Measurements from ENCODE around the gene PRSS2.
"Not testable (repeated sequence)": the region's sequence is repeated elsewhere in the genome, so short reads cannot be mapped to it uniquely, and the experiment has no call there.

Gene PRSS2

DNA sequence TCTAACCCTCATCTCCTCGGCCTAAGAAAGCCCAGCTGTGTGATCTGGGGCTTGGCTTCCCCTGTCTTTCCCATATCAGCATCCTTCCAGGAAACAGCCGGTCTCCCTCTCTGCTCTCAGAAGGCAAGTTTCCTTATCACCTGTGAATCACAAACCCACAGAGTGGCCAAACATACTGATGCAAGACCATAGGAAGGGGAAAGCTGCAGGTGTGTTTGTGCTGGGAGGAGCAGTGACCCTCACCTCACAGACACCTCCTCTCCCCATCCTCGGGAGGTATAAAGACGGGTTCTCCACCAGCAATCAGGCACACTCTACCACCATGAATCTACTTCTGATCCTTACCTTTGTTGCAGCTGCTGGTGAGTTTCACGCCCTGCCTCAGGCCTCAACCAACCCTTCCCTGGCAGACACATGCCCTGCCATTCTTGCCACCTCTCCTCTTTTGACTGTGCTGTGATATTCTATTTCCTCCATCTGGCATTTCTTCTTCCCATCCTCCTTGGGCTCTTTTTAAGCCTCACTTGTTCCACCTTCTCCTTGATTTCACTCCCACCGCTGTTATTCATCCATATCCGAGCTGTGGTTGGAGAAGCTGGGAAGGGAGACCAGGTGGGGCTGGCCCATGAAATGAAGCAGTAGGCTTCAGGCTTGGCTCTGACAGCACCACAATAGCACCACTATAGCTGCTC, at the start of gene PRSS2:
Gene PRSS2 (plus strand): TSS at position 310 of the 692 bp plus-strand sequence. CDS start 13 bp downstream, at position 323.
- DNase-seq = no peak

DNA sequence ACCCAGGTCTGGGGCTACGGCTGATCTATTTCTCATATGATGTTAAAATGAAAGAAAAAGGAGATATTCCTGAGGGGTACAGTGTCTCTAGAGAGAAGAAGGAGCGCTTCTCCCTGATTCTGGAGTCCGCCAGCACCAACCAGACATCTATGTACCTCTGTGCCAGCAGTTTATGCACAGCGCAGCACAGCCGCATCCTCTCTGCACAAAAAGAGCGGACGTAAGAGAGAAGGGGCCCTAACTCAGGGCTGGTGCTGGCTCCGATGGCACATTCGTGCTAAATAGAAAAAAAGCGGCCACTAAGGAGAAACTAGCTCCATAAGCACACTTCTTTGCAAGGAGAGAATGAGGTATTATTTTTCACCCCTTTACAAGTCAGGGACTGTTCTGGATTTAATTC, 49.8 kb upstream of the PRSS2 start:
- no peak for DNase-seq

DNA sequence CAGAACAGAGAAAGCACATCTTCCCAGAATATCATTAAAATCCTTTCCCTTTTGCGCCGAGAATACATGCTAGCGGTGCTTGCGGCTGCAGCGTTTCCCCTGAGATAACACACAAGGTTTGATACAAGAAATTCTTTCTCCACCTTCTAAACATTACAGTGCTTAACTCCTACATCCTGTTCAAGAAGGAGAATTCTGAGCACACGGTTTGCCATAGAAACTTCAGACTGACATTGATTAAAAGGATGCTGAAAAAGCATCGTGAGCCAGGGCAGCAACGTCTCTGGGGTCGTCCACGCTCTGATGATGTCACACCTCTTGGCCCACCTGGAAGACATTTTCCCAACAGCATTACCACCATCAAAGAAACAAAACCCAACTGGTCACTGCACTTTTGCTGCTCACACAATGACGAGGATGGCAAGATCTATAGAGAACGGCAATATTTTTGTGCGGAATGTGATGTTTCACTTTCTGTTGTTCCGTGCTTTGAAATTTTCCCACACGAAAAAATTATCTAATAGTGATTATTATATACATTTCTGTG, 48.4 kb upstream of the PRSS2 start:
- no peak for DNase-seq

DNA sequence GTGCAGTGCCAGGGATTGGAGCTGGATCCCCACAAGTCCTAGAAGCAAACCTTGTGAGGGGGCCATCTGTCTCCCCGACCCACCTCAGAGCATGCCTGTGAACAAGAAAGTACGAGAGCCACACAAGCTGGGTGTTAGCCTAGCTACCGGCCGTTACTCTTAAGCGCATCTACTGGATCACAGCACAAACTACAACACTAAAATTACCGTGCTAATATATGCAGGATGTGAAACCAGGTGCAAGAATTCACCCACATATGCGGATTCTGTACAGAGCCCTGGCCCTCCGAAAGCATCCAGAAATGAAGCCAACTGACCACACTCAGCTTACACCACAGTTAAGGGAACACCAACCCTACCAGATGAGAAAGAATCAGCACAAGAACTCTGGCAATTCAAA, 37.5 kb upstream of the PRSS2 start:
- DNase-seq = no peak

DNA sequence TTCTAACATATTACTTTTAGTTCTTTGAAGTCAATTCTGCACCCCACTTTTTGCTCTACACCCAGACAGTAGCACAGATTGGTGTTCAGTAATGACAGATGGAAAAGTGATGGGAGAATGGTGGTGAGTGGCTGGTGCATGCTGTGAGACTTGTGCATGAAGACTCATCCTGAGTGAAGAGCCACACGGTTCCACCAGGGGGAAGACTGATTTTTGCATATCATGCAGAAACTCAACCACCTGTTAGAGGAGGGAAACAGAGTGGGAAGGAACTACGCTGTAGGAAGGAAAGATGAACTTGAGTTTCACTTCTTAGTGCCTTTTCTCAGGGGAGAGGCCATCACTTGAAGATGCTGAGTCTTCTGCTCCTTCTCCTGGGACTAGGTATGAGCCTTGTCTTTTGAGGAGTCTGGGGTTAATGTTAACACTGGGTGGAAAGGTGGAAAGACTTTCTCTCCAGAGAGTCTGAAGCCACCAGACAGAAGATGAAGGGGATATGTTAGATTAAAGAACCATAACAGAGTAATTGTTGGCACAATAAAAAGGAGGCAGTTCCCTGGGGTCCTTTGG, 30.8 kb upstream of the PRSS2 start:
- DNase-seq = peak in 1 of 2 donors; percentile 12

DNA sequence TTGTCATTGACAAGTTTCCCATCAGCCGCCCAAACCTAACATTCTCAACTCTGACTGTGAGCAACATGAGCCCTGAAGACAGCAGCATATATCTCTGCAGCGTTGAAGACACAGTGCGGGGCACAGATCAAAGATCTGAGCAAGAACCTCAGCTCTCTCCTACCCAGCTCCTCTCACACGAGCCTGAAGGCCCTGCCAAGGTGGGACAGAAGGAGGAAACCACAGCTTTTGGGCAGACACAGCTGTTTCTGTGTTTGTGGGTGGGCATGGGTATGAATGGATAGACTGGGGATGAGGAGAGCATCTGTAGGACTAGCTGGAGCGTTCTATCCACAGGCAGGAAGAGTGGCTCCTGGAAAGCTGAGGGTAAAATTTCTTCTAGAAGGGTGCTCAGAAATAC, 30.0 kb upstream of the PRSS2 start:
- no peak for DNase-seq

DNA sequence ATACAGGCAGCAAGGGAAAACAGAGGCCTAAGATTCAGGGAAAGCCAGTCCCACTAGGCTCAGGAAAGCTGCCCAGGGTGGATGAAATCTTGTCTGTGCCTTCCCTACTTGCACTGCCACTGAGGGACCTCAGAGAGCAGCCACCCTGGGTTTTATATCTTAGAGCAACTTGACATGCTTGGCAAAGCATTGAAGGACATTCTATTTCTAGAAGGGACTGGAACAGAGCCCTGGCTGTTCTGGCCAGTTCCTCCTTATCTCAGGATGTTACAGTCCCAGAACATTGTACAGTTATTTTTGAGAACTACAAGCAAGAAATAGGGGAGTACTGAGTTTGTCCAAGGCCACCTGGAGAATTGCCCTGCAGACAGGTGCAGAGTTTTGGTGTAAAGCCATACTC, 28.8 kb upstream of the PRSS2 start:
- DNase-seq = not testable (repeated sequence)

DNA sequence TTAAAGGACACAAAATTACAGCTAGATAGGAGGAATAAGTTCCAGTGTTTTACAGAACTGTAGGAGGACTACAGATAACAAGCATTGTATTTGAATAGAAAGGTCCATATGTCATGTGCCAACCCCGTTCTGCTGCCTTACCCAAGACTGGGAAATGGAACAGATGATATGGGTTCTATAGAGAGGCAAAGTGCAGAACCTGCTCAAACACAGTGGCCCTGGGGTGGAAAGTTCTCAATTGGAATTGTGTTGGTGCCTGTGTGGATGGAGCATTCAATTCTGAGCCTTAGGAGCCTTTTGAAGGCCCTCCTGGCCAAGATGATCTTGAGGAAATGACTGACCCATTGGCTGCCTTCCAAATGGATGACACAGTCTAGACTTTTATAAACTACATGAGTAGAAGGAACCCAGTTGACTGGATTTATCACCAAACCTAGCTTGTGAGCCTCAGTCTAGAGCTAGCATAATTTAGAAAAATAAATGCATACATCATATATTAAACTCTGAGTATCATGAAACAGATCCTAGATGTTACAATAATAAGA, 25.6 kb upstream of the PRSS2 start:
- DNase-seq = no peak

DNA sequence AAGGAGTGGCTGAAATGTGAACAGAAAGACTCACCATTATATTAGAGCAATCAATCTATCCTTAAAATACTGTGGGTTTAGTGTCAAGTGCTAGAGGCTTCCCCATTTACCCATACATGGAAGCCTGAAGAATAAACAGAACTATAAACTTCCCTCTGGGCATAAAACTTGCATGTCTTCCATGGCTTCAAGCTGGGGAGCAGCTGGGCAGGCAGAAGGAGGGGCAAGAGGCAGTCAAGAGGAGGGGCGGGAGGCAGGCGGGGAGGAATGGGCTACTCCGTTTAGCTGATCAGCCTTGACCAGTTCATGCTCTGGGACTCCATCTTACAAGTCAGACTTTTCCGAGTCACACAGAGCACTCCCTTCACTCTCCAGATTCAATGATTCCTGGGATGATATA, 25.0 kb upstream of the PRSS2 start:
- no peak for DNase-seq

DNA sequence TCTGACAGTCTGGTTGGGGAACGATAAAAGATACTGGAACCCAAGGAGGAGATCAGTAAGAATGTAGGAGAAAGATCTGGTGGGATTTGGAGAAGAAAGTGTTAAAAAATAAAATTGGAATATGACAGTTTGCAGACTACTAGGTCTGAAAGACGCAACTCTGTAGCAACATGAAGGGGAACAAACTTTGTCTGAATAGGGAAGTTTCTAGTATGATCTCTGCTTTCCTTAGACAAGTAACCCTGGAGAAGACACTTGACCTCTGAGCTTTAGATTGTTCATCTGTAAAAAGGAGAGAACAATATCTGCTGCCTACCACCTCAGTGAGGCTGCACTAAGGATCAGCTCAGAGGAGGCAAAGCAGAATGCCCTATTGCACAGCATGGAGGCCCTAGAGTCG, 24.5 kb upstream of the PRSS2 start:
- no peak for DNase-seq

DNA sequence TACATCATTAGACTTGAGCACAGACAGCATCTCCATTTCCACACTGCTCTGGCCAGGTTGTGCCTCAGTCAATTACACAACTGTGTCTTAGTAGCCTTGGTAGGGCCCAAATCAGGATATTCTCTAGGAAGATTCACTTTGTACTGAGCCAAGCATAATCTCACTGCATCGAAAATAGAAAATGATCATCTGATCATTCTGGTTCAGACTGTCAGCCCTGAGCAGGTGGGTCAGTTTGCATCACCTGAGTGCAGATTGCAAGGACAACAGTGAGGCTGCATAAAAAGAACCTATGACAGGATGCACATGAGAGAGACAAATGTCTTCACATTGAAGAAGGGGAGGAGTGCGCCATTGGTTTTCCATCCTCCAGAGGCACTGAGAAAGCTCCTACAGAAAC, 22.4 kb upstream of the PRSS2 start:
- DNase-seq = not testable (repeated sequence)

DNA sequence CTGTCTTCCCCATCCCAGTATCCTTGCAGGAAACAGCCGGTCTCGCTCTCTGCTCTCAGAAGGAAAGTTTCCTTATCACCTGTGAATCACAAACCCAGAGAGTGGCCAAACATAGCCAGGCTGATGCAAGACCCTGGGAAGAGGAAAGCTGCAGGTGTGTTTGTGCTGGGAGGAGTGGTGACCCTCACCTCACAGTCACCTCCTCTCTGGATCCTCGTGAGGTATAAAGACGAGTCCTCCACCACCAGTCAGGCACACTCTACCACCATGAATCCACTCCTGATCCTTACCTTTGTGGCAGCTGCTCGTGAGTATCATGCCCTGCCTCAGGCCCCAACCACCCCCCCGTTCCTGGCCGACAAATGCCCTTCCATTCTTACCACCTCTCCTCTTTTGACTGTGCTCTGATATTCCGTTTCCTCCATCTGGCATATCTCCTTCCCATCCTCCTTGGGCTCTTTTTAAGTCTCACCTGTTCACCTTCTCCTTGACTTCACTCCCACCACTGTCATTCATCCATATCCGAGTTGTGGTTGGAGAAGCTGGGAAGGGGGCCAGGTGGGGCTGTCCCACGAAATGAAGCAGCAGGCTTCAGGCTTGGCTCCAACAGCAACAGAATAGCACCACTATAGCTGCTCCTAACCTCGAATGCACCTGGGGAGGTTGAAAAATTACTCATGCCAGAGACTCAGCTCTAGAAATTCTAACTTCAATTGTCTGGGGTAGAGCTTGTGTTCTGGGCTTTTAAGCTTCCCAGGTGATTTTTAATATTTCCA, 21.4 kb upstream of the PRSS2 start, which contains the start of gene PRSS1:
Gene PRSS1 (plus strand): TSS at position 255 of the 776 bp plus-strand sequence. CDS start 13 bp downstream, at position 268.
- DNase-seq = no peak

DNA sequence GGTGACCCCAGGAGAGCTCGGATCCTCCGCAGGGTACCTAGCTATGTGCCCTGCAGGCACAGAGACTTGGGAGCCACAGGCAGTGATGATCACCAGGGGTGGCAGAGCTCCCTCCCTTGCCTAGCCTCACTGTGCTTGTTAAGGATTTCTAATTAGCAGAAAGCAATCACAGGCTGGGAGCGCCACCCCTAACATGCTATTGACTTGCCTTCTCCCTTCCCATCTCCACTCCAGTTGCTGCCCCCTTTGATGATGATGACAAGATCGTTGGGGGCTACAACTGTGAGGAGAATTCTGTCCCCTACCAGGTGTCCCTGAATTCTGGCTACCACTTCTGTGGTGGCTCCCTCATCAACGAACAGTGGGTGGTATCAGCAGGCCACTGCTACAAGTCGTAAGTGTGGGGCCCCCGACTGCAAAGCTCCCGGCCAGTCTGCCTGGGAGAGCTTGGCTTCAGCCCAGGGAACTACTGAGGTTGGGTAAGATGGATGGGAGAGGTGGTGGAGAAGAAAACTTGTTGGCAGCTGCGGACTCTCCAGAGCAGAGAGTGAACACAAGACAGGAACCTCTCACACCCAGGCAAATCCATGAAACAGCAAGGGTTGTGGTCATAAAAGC, 20.3 kb upstream of the PRSS2 start:
- DNase-seq = no peak

DNA sequence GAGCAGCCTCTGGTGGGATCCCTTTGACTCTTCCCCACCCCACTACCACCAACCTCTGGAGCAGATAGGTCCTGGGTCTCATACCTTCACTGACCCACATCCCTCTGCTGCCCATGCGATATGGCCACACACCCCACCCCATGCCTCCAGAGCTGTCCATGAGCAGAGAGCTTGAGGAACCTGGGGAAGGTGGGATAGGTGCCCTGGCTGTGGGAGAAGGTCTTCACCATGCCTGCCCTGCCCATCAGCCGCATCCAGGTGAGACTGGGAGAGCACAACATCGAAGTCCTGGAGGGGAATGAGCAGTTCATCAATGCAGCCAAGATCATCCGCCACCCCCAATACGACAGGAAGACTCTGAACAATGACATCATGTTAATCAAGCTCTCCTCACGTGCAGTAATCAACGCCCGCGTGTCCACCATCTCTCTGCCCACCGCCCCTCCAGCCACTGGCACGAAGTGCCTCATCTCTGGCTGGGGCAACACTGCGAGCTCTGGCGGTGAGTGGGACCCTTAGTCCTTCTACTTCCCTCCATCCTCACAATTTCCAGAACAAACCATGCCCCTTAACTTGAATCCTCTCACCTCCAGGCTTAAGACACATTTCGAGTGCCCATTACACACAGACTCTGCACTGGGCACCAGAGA, 19.1 kb upstream of the PRSS2 start:
- DNase-seq = not testable (repeated sequence)

DNA sequence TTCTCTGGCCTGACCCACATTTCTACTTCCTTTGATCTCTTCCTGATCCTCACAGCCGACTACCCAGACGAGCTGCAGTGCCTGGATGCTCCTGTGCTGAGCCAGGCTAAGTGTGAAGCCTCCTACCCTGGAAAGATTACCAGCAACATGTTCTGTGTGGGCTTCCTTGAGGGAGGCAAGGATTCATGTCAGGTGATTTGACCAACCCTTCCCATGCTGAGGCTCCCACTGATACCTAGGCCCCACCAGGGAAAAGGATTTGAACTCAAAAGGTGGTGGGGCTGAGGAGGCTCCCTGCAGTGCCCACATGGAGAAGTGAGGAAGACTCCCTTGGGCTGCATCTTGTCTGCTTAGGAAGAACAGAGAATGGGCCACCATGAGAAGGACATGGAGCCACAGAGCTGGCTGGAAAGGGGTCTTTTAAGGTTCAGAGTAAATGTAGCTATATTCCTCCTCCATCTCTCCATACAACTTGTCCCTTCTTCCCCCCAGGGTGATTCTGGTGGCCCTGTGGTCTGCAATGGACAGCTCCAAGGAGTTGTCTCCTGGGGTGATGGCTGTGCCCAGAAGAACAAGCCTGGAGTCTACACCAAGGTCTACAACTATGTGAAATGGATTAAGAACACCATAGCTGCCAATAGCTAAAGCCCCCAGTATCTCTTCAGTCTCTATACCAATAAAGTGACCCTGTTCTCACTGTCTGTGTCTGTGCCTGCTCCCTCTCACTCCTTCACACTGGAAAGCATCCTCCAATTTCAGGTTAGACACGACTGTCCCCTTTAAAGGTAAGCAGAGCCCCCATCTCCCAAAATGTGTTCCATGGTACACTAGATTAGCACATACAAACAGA, 18.2 kb upstream of the PRSS2 start:
- no peak for DNase-seq

DNA sequence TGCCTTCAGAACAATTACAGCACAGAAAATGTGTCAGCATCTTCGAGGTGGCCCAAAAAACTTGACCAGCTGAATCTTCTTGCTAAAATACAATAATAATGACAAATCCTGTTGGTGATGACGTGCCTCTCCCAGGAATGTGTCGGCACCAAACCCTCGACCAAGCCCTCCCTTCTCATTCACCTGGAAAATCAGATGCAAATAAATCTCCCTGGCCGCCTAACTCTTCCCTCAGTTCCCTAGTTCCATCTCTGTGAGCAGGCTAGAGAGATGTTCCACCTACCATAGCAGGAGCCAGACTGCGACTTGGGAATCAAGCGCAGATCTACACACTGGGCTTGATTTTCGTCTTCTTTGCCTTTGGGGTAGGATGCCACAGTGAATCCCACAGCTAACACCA, 17.4 kb upstream of the PRSS2 start:
- no peak for DNase-seq

DNA sequence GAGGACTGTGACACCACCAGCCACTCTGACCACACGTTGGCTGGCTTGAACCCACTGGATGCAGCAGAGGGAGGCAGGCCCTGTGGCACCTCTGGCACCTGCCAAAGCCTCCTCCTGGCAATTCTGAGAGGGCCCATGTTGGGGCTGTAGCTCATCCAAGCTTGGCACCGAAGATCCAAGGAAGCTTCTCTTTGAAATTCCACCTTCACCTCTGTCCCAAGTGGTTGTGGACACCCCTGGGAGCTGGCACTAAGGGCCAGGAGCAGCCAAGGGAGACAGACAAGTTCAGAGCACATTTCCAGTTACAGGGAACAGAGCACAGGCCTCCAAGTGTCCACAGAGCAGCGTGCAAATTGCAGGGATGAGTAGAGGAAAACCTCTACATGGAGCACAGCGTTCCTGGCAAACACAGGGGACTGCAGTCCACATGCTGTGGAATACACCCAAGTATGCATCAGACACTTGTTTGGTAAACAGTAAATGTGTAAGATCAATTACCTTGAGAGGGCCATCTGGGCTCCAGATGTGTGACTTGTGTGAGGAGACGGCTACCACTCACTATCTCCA, 16.8 kb upstream of the PRSS2 start:
- DNase-seq = not testable (repeated sequence)

DNA sequence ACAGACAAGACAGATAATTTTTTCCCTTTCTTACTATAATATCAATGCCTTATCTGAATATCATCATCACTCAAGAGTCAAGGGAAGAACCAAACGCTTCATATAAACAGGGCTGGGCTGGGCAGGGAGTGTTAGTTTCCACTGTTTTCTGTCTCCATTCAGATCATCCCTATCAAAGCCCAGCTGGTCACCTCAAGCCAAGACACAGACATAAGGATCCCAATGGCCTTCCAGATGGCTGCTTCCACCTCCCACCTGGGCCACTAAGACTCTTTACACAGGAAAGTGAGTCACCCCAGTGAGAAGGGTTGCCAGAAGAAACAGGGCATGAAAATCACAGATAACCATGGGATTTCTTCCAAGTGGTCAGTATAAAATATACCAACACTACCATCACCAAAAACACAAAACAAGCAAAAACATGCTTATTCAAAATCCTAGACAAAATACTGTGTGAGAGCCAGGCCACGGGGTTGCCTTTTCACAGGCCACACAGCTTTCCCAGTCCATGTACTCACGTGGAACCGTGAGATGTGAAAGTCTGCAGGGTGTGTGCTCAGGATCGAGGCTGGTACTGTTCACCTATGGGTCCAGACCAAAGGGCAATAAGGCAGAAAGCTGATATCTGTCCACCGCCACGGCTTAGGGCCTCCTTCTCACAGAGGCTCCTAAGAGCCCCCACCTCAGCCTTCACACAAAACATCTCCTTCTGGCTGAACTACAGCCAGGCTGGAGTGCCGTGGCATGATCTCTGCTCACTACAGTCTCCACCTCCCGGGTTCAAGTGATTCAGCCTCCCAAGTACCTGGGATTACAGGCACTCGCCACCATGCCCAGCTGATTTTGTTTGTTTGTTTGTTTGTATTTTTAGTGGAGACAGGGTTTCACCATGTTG, 15.8 kb upstream of the PRSS2 start:
- DNase-seq = no peak

DNA sequence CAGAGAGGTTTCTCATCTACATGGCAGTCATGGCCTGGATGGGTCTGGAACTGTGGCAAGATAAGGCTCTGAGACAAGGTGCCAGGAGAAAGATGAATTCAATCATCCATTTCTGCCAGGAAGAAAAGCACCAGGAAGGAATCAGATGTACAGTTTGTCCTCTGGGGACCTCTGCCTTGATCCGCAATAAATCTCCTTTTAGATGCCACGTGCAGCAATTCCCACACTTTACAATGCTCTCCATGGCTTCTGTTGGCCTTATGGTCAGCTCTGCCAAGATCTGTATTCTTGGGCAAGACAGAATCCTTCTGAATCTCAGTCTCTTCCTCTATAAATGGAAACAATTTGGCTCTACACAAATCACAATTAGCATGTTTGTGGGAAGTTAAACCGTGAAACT, 12.5 kb upstream of the PRSS2 start:
- not testable (repeated sequence) for DNase-seq

DNA sequence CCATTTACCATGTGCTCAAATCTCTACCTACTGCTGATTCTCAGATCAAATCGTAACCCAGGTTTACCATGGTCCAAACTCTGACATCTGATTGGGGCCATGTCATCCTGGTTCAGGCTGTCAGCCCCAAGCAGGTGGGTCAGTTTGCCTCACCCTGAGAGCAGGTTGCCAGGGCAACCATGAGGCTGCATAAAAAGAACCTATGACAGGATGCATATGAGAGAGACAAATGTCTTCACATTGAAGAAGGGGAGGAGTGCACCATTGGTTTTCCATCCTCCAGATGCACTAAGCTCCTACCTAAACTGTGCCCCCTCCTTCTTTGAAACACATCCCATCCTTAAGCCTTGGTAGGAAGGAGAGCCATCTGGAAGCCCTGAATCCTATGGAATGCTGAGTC, 11.3 kb upstream of the PRSS2 start:
- no peak for DNase-seq

Data from CD4-positive, alpha-beta T cell treated with Interferon alpha-2 for 1 hour (primary cell).